ENCODE data around the gene SHMT2. TPM values are rescaled to one million over a fixed set of nuclear protein-coding genes. Genes with fewer than 3 reads are reported as not detected.

SHMT2 gene
- total and polyA plus RNA-seq, 5 donors = 17.9 to 33.2 (median 28.2) TPM

DNA sequence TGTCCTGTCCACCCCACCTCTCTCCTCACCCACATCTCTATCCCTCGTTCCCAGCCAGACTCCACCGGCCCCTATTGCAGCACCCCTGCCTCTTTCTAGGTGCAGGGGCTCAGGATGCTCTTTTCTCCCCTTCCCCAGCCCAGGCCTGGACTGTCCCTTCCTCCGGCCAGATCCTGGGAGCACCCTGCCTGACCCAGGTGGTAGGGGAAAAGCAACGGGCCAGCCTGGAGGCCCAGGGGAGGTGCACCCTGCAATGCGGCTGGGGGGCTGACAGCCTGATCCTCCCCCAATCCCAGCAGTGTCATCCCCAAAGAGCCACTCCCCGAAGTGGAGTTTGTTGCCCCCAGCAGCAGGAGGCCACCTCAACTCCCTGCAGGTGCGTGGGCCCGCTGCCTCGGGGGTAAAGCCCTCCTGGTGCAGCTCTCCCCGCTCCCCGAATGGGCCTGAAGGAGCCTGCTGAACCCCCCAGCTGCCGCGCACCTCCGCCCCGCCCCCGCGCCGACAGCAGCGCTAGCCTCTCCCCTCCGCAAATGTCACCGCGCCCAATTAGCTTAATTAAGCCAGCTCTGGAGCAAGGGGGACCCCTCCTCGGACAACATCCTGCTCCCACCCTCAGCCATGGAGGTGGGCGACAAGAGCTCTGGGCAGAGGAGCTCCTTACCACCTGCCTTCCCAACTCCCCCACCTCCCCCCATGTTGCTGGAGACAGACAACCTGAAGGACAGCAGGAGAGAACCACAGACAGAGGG is 8.2 kb upstream of the SHMT2 start:
- Histone ChIP-seq H3K9me3 (ENCODE audit: control insufficient read depth, low read length) (no peaks in the 10 kb centered on the region), H3K4me3 (ENCODE audit: low read length) (no peak overlapping the region), H3K27me3 (ENCODE audit: control insufficient read depth, insufficient read depth) (no peaks in the 10 kb centered on the region), H3K4me1 (ENCODE audit: control insufficient read depth, insufficient read depth, low read length) (no peaks in the 10 kb centered on the region), H3K27ac (ENCODE audit: low read length) (no peak overlapping the region)
- WGBS = 19% methylated on average over 24 of the region's 24 CpGs
- intact Hi-C loops (cut with DNase I) = no loop called here
- DNase-seq = no peak
- no peak for ATAC-seq

DNA sequence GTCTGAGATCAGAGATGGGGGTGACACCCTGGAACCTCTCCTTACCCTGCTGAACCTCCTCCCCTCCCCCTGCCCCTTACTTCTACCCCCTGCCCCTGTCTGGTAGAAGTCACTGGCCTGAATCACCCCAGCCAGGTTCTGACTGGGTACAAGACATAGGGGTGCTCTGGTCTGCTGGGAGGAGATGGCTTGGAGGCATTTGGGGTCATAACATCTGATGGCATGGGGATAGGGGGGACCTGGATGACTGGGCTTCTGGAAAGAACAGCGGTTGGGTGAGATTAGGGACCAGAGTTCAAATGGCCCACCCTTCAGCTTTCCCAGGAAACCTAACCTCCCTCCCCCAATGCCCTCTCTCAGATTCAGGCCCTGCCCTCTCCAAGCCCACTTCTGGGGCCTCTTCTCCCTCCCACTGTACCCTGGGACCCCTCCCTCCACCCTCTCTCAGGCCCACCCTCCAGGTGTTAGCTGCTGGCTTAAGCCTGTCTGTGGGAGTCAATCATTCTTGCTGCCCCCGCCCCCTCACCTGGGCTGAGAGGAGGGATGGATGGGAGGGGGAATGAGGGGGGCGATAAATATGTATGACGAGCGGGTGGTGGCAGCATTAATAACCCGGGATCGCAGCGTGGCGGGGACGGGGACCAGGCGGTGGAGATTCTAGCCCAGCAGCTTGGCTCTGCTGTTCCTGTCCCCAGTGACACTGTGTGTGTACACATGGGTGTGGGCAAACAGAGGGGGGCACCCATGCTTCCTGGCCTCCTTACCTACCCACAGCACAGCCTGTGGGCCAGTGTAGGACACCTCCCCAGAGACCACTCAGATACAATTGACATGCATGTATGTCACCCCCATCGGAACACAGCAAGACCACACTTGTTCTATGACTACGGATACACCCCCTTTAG is 7.0 kb upstream of the SHMT2 start:
- DNase-seq = no peak
- H3K9me3 ChIP-seq (ENCODE audit: control insufficient read depth, low read length) = no peaks in the 10 kb centered on the region
- no peak overlapping the region for H3K27ac ChIP-seq (ENCODE audit: low read length)
- H3K4me3 ChIP-seq (ENCODE audit: low read length) = no peak overlapping the region
- H3K4me1 ChIP-seq (ENCODE audit: control insufficient read depth, insufficient read depth, low read length) = no peaks in the 10 kb centered on the region
- no peaks in the 10 kb centered on the region for H3K27me3 ChIP-seq (ENCODE audit: control insufficient read depth, insufficient read depth)
- WGBS = 45% methylated on average over 13 of the region's 13 CpGs
- intact Hi-C loops (cut with DNase I) = no loop called here
- ATAC-seq = no peak

DNA sequence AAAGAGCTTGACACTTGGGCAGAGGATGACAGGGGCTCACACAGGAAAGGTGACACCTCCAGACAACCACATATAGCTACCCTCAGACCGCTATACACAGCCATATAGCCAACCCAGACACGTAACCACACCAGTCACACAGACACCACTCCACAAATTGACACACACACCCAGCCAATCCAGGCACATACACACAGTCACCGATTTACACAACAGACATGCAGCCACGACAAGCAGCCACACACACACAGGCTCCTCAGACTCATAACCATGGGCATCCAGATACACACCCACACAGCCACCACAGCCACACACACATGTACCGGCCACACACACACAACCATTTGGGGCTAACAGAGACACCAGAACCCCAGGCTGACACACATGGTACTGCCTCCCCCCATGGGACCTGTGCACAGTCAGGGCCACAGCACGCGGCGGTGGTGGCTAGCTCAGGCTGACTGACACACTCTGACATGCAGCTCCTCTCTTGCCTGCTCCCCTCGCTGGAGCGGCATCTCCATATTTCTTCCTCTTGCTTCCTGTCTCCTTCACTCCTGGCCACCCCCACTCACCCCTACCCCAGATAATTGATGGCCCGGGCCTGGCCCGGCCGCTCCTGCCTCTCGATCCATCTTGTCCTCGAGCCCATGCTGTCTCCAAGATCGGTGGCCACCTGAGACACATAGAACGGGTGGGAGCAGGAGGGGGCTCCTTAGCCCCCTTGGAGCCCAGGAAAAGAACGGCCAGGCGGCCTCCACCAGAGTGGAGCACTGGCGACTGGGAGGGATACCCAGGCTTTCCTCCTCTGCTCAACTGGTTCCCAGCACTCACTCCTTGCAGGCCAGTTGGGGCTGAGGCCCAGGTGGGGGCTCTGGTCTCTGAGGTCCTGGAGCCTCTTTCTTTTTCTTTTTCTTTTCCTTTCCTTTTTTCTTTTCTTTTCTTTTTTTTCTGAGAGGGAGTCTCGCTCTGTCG is 6.0 kb upstream of the SHMT2 start:
- ATAC-seq (no peak), DNase-seq (peak in 1 of 3 donors; percentile 26)
- intact Hi-C loops (cut with DNase I) = no loop called here
- Histone ChIP-seq H3K27ac (ENCODE audit: low read length) (no peak overlapping the region), H3K9me3 (ENCODE audit: control insufficient read depth, low read length) (no peaks in the 10 kb centered on the region), H3K4me3 (ENCODE audit: low read length) (no peak overlapping the region), H3K4me1 (ENCODE audit: control insufficient read depth, insufficient read depth, low read length) (no peaks in the 10 kb centered on the region), H3K27me3 (ENCODE audit: control insufficient read depth, insufficient read depth) (no peaks in the 10 kb centered on the region)
- WGBS = 54% methylated on average over 22 of the region's 22 CpGs

DNA sequence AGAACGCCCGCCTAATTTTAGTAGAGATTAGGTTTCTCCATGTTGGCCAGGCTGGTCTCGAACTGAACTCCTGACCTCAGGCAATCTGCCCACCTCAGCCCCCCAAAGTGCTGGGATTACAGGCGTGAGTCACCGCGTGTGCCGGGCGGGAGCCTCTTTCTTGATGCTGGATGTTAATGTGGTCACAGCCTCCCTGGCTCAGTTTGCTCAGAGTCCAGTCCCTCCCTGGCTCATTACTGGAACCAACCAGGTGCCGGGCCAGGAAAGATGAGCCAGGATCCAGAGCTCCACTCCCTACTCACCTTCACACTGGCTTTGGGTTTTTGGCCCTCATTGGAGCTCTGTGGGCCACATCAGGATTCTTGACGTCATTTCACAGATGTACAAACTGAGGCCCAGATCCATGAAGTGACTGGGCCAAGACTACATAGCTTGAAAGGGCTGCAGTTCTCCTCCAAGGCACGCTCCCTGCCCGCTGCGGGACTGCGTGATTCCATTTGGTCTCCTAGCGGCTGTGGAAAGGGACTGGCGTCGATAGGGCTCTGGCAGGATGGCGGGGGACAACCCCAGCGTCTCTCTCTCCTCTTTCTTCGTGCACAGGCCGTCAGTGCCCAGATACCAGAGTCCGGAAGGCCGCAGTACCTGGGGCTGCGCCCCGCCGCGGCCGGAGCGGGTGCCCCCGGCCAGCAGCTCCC is 5.1 kb upstream of the SHMT2 start:
- 44% methylated on average over 30 of the region's 30 CpGs for WGBS
- Histone ChIP-seq H3K4me1 (ENCODE audit: control insufficient read depth, insufficient read depth, low read length) (no peaks in the 10 kb centered on the region), H3K27me3 (ENCODE audit: control insufficient read depth, insufficient read depth) (no peaks in the 10 kb centered on the region), H3K4me3 (ENCODE audit: low read length) (no peak overlapping the region), H3K9me3 (ENCODE audit: control insufficient read depth, low read length) (no peaks in the 10 kb centered on the region), H3K27ac (ENCODE audit: low read length) (no peak overlapping the region)
- intact Hi-C loops (cut with DNase I) = no loop called here
- DNase-seq (no peak), ATAC-seq (no peak)

DNA sequence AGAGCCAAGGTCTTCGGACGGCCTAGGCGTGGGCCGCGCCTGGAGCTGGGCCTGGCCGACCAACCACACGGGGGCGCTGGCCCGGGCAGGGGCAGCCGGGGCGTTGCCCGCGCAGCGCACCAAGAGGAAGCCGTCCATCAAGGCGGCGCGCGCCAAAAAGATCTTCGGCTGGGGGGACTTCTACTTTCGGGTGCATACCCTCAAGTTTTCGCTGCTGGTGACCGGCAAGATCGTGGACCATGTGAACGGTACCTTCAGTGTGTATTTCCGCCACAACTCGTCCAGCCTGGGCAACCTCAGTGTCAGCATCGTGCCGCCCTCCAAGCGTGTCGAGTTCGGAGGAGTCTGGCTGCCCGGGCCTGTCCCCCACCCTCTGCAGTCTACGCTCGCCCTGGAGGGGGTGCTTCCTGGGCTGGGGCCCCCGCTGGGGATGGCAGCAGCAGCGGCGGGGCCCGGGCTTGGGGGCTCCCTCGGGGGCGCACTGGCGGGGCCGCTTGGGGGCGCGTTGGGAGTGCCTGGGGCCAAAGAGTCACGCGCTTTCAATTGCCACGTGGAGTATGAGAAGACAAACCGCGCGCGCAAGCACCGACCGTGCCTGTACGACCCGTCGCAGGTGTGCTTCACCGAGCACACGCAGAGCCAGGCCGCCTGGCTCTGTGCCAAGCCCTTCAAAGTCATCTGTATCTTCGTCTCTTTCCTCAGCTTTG is 4.4 kb upstream of the SHMT2 start:
- H3K27ac ChIP-seq (ENCODE audit: low read length) = no peak overlapping the region
- H3K4me1 ChIP-seq (ENCODE audit: control insufficient read depth, insufficient read depth, low read length) = no peaks in the 10 kb centered on the region
- DNase-seq (peak in 2 of 3 donors; percentile 80 to 83), ATAC-seq (peak; percentile 22 to 53)
- WGBS = 14% methylated on average over 61 of the region's 61 CpGs
- H3K27me3 ChIP-seq (ENCODE audit: control insufficient read depth, insufficient read depth) = no peaks in the 10 kb centered on the region
- H3K4me3 ChIP-seq (ENCODE audit: low read length) = no peak overlapping the region
- H3K9me3 ChIP-seq (ENCODE audit: control insufficient read depth, low read length) = no peaks in the 10 kb centered on the region
- intact Hi-C loops (cut with DNase I) = no loop called here

DNA sequence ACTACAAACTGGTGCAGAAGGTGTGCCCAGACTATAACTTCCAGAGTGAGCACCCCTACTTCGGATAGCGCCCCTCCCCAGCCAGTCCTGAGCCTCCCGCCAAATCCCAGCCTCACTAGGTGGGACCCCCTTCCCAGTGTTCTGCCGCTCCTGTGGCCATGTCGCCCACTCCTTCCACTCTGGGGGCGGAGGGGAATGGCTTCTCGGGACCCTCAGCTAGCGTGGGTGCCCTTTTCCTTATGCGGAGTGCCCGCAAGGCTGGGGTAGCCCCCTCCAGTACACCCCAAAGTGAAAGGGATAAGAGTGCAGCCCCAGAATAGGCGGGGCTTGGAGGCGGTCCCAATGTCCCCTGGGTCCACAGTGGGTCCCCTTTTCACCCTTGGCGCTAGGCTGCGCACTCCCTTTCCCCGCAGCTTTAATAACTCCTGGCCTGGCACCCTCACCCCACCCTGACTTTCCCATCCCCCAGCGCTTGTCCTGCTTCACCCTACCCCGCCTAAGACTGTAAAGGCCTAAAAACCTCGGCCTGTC is 3.8 kb upstream of the SHMT2 start:
- intact Hi-C loops (cut with DNase I) = no loop called here

DNA sequence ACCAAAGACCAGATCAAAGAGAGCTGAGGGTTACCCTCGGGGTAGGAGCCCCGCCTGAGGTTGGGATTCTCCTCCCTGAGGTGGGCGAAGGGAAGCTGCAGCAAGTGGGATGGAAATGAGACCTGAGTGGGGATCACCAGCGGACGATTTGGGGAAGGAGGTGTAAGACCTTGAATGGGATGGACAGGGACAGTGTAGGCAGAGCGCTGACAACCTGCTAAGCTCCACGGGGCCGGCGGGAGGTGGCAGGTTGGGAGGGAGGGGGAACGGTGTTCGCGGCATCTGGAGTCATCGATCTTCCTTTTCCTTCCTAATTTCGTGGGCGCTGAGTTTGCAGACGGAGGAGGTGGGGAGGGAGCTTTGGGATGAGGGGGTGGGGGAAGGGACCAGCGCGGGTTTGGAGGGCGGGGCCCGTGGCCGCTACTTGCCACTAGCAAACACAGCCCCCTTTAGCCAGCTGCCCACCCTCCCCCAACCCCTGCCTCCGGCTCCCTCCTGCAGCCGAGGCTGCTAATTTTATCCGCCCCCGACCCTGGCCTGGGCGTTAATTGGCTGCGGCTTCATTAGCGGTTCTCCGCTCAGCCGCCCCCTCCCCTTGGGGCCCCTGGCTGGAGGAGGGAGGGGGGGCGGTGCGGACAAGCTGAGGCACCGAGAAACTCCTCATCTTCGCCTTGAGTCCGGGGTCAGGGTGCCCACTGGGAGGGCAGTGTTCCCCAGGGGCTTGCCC is 2.8 kb upstream of the SHMT2 start:
- DNase-seq = peak in 2 of 3 donors; percentile 12 to 37
- Histone ChIP-seq H3K4me3 (ENCODE audit: low read length) (peak overlapping the region; percentile 13), H3K27me3 (ENCODE audit: control insufficient read depth, insufficient read depth) (no peaks in the 10 kb centered on the region), H3K9me3 (ENCODE audit: control insufficient read depth, low read length) (no peaks in the 10 kb centered on the region), H3K27ac (ENCODE audit: low read length) (no peak overlapping the region), H3K4me1 (ENCODE audit: control insufficient read depth, insufficient read depth, low read length) (no peaks in the 10 kb centered on the region)
- intact Hi-C loops (cut with DNase I) = no loop called here
- 13% methylated on average over 35 of the region's 35 CpGs for WGBS
- ATAC-seq = no peak

More for the DNA sequence above, 3.8 kb upstream of the SHMT2 start:
- ATAC-seq = no peak
- Histone ChIP-seq H3K4me1 (ENCODE audit: control insufficient read depth, insufficient read depth, low read length) (no peaks in the 10 kb centered on the region), H3K4me3 (ENCODE audit: low read length) (no peak overlapping the region), H3K27me3 (ENCODE audit: control insufficient read depth, insufficient read depth) (no peaks in the 10 kb centered on the region), H3K9me3 (ENCODE audit: control insufficient read depth, low read length) (no peaks in the 10 kb centered on the region), H3K27ac (ENCODE audit: low read length) (no peak overlapping the region)
- WGBS = 49% methylated on average over 18 of the region's 18 CpGs
- DNase-seq = peak in 1 of 3 donors; percentile 16

DNA sequence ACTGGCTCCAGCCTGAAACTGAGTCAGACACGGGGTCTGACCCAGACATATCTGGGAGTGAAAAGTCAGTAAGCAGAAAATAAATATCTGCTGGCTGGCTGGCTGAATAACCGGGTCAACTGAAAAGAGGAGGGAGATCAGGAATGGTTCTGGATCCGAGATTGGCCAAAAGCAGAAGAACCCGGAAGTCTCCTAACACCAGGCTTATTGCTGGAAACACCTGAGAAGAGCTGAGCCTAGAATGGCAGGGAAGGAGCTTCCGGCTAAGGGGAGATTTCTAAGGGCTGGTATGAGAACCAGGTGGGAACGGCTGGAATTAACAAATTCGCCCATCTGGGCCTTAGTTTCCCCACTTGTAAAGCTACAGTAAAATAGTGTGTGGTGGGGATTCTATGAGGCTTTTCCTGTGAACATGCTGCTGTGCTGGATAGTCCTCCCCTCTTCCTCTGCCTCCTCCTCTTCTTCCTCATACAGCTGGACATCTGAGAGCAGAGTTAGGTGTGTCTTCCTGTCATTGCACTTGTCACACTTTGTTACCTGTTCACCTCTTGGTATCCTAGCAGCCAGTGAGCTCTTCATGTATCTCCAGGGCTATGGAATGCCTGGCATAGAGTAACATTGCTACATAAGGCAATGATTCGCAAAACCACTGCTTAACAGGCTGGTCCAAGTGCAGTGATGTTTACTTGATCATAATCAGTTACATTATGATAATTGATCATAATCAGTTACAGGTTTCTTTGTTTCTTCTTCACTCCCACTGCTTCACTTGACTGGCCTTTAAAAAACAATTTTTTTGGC is 2.0 kb upstream of the SHMT2 start:
- 50% methylated on average over 8 of the region's 8 CpGs for WGBS
- H3K9me3 ChIP-seq (ENCODE audit: control insufficient read depth, low read length) = no peaks in the 10 kb centered on the region
- H3K4me1 ChIP-seq (ENCODE audit: control insufficient read depth, insufficient read depth, low read length) = no peaks in the 10 kb centered on the region
- DNase-seq (peak in 1 of 3 donors; percentile 5), ATAC-seq (no peak)
- intact Hi-C loops (cut with DNase I) = no loop called here
- H3K4me3 ChIP-seq (ENCODE audit: low read length) = no peak overlapping the region
- H3K27ac ChIP-seq (ENCODE audit: low read length) = no peak overlapping the region
- H3K27me3 ChIP-seq (ENCODE audit: control insufficient read depth, insufficient read depth) = no peaks in the 10 kb centered on the region

Measured in right cardiac atrium (tissue), 5 donors.